HG02759 (cell line): ENCODE results near the gene TMEM205.

Experiments
- ATAC-seq: cut with Tn5 transposase; IDR thresholded peaks from one replicate; pipeline ENCODE4 v1.9.1; 2021; ENCODE audit warnings: mild to moderate bottlenecking, moderate library complexity; ENCODE audit not compliant: unreplicated experiment

Gene TMEM205

GRCh38 chr19:11304936-11305335 is 41.1 kb downstream of the TMEM205 start:
- ATAC-seq, result no peak

GRCh38 chr19:11300811-11301120 is 45.3 kb downstream of the TMEM205 start:
- no peak for ATAC-seq

DNA sequence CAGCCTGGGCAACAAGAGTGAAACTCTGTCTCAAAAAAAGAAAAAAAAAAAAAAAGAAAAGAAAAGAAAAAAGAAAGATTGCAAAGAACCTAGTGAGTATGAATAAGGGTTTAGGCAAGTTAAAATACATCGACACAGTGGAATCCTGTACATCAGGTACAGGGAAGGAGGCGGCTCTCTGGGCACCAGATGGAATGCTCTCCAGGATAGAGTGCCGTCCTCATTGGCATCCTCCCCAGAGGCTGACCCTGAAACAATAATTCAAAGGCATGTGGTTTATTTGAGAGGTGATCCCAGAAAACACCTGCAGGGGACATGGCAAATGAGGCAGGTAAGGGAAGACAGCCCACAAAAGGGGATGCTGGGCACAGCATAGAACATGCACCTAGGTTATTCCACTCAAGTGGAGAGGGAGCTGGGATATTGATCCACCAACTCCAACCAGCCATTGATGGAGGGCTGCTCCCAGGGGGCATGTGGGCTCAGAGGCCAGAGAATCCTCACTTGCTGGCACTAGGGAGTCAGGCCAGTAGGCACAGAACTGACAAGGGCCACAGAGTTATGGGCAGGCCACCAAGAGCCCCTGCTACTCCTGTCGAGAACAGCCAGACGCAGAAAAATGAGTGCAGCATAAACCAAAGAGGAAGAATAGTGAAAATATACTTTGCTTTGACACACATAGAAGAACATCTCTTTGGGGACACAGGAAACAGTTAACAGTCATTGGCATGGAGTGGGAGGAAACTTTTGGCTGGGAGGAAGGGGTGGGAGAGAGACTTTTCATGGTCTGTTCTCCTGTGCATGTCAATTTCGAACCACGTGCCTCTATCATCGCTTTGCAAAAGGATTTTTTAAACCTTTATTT is 45.9 kb downstream of the TMEM205 start:
- no peak for ATAC-seq

- no peak for ATAC-seq
Observed at GRCh38 chr19:11296264-11296663, 49.8 kb downstream of the TMEM205 start.

- no peak for ATAC-seq
Observed at GRCh38 chr19:11295665-11296245, 50.3 kb downstream of the TMEM205 start, which contains the start of gene TSPAN16. Gene TSPAN16 (plus strand): TSS chr19:11296160. CDS start chr19:11296298, 138 bp downstream.

GRCh38 chr19:11295180-11295579 is 50.9 kb downstream of the TMEM205 start:
- no peak for ATAC-seq

DNA sequence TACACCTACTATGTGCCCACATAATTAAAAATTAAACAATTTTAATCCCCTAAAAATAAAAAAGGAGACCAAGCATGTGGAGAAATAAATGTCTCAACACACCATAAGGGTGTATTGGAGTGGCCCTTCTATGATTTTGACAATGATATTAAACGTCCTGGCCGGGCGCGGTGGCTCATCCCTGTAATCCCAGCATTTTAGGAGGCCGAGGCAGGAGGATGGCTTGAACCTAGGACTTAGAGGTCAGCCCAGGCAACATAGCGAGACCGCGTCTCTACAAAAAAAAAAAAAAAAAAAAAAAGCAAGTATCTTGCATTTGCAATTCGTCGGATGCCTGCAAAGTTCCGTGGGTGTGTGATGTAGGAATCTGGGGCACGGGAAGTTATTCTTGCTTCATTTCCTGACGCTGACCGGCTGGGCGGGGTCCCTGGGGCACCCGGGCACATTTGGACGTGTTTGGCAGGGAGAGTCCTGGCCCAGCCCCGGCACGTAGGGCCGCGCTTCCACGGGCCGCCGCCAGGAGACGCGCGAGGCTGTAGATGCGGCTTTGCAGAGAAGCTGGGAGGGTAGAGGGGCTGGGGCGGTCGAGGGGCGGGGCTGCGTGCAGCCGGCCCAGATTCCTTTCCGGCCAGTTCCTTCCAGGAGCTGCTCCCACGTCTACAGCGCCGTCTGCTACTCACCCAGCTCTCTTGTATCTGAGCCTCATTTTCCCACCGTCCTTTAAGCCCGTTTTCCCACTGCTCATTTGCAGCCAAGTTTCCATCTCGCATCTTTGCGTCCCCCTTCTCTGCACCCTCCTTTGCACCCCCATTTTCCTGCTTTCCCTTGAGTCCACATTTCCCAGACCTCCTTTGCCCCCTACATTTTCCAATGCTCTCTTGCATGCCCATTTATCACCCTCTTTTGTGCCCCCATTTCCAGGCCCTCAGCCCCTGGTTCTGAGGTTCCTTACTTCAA is 52.4 kb downstream of the TMEM205 start:
- no peak for ATAC-seq
